Right lobe of liver (tissue), 6 donors: ENCODE results near the gene PLXNA2. TPM values are rescaled to one million over a fixed set of nuclear protein-coding genes. Genes with fewer than 3 reads are reported as not detected.

Experiments
- ATAC-seq, 4 donors: fragments of 200-7000 bp; cut with Tn5 transposase; one replicate each; pipeline ENCODE4 v1.9.1; 2020; ENCODE audit warnings: mild to moderate bottlenecking in 4 of 4, moderate library complexity in 4 of 4
- DNase-seq, 3 donors: peaks; one replicate each; pipeline ENCODE4 v3.0.0-alpha.2; 2020
- H3K27ac ChIP-seq, 3 donors: fragments of 200-600 bp; one replicate each; pipeline ENCODE4 v1.8.0; 2022
- H3K27me3 ChIP-seq, 2 donors: fragments of 200-600 bp; one replicate each; pipeline ENCODE4 v1.8.0; 2022
- H3K36me3 ChIP-seq, 4 donors: fragments of 200-600 bp; sonication (generic) in 1 of 4; one replicate each; pipeline versions ENCODE4 v1.5.1 to v1.8.0; 2017 to 2022; ENCODE audit warnings: control low read depth in 1 of 4
- H3K4me1 ChIP-seq, 4 donors: fragments of 200-600 bp; sonication (generic) in 1 of 4; one replicate each; pipeline versions ENCODE4 v1.5.1 to v1.8.0; 2017 to 2022; ENCODE audit warnings: control low read depth in 1 of 4
- H3K4me3 ChIP-seq, 3 donors: fragments of 200-600 bp; one replicate each; pipeline ENCODE4 v1.8.0; 2022
- H3K9me3 ChIP-seq, 4 donors: fragments of 200-600 bp; sonication (generic) in 1 of 4; one replicate each; pipeline versions ENCODE4 v1.5.1 to v1.8.0; 2017 to 2022; ENCODE audit warnings: control low read depth in 1 of 4
- CTCF ChIP-seq, 4 donors: fragments of 200-600 bp in 3 of 4; fragments of 450-650 bp in 1 of 4; IDR thresholded peaks; one replicate each; pipeline versions ENCODE4 v1.5.1 to v1.8.0; 2016 to 2022; ENCODE audit warnings: antibody characterized with exemption in 4 of 4, mild to moderate bottlenecking in 2 of 4
- POLR2A ChIP-seq: fragments of 450-650 bp; IDR thresholded peaks from one replicate; pipeline ENCODE4 v1.6.1; 2017; ENCODE audit warnings: antibody characterized with exemption, mild to moderate bottlenecking
- WGBS: methylation state at CpG from one replicate; pipeline ENCODE4 v1.1.6; 2018; ENCODE audit warnings: low coverage, low lambda C conversion rate; ENCODE audit not compliant: insufficient coverage; ENCODE audit errors: missing lambda C conversion rate; 5-methylcytosine and 5-hydroxymethylcytosine counted together
- intact Hi-C, 2 donors: fragments of 100-400 bp; cut with DNase I; formaldehyde crosslinking; loops; one replicate each; pipeline versions ENCODE4 v1.11.2 to v1.14.1; 2022
- total RNA-seq, 6 experiments: library from RNA; depleted of rRNA in 2 of 6; stranded (reverse); fragments of >200 nt in 2 of 6; fragmentation: NEBNext Ultra II Directional in 3 of 6; extraction: Animal tissue kit (Norgen Biotek cat#: 25700) in 3 of 6; gene quantifications; one replicate each; pipeline versions ENCODE4 v1.1.0 to v1.2.4, GENCODE V29; 2016 to 2023
- donor health status: DM: no; HTN: yes; CAD: no.
- donor health status: DM: no; HTN: no; CAD: no.
- donor health status: DM: no; HTN: no; CAD: no.
- donor health status: DM: no; HTN: yes; CAD: no.
- donor health status: DM: no; HTN: yes; CAD: no.

Gene PLXNA2
- total RNA-seq, 6 experiments from 2014 or later, result 5.6 to 20.8 (median 9.3) TPM

- TF ChIP-seq CTCF (IDR thresholded peaks at IDR 0.05) (no peak), POLR2A (no peak)
- Histone ChIP-seq H3K4me1 (peaks cover 0 to 7% (median 0%) of the 10 kb centered on the region in 4 donors), H3K27me3 (no peaks in the 10 kb centered on the region), H3K4me3 (no peak overlapping the region), H3K9me3 (no peaks in the 10 kb centered on the region), H3K27ac (no peak overlapping the region), H3K36me3 (no peaks in the 10 kb centered on the region)
- WGBS, result 73% methylated on average over 4 of the region's 5 CpGs
- intact Hi-C loops, result no loop called here
- ATAC-seq, result no peak
- no peak for DNase-seq
Measured at GRCh38 chr1:208134491-208134890, 109.7 kb downstream of the PLXNA2 start.

DNA sequence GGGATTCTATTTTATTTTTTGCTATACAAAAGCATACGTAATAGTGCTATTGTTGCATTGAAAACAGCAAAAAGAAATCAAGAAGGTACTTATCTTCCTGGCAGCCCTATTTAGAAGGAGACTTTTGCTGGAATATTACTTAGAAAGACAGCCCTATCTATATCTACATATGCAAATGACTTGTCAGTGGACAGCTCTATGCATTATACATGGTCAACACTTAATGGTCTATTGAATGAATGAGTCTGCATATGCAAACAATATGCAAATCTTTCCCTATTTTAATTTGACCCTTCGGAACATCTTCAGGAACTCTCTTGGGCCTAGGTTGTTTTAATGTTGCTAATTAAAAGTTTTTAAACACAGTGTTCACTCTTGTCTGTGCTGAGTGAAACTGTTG is 110.8 kb downstream of the PLXNA2 start:
- peaks cover 0 to 7% (median 0%) of the 10 kb centered on the region in 4 donors for H3K4me1 ChIP-seq
- H3K4me3 ChIP-seq, result no peak overlapping the region
- DNase-seq (no peak), ATAC-seq (no peak)
- TF ChIP-seq CTCF (IDR thresholded peaks at IDR 0.05), result no peak
- no peak for TF ChIP-seq POLR2A
- H3K27me3 ChIP-seq, result no peaks in the 10 kb centered on the region
- no peak overlapping the region for H3K27ac ChIP-seq
- WGBS, result 100% methylated on average over 2 of the region's 2 CpGs
- intact Hi-C loops, result no loop called here
- no peaks in the 10 kb centered on the region for H3K9me3 ChIP-seq
- H3K36me3 ChIP-seq, result no peaks in the 10 kb centered on the region

DNA sequence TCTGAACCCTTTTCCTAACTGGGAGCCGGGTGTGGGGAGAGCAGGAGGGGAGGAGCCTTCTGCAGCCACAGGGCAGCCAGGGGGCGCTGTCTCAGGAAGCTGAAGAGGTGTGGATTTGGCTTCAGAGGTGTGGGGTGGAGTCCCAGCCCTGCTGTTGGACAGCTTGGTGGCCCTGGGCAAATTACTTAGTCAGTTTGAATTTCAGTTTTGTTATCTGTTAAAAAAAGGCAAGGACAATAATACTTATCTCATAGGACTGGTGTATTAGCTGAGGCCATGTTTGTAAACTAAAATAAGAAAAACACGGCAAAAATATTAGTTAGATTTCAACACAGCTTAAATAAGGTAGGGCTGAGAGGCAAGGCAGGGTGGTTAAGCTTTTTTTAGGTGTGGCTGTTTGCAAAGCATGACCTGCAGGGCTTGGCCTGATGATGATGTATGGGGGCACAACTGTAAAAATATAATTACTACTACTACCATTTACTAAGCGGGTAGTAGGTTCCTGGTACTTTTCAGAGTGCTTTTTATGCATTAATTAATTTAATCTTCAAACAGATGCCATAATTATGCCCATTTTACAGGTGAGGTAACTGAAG is 111.8 kb downstream of the PLXNA2 start:
- Histone ChIP-seq H3K36me3 (no peaks in the 10 kb centered on the region), H3K27ac (no peak overlapping the region), H3K27me3 (no peaks in the 10 kb centered on the region), H3K4me3 (no peak overlapping the region), H3K4me1 (peaks cover 0 to 7% (median 0%) of the 10 kb centered on the region in 4 donors), H3K9me3 (no peaks in the 10 kb centered on the region)
- ATAC-seq (peak; percentile 97 to 99 (median 99)), DNase-seq (peak; percentile 88 to 90 (median 88))
- intact Hi-C loops, result no loop called here
- WGBS, result 65% methylated on average over 2 of the region's 4 CpGs
- TF ChIP-seq POLR2A (no peak), CTCF (IDR thresholded peaks at IDR 0.05) (peak; percentile 85 to 94 (median 90))

DNA sequence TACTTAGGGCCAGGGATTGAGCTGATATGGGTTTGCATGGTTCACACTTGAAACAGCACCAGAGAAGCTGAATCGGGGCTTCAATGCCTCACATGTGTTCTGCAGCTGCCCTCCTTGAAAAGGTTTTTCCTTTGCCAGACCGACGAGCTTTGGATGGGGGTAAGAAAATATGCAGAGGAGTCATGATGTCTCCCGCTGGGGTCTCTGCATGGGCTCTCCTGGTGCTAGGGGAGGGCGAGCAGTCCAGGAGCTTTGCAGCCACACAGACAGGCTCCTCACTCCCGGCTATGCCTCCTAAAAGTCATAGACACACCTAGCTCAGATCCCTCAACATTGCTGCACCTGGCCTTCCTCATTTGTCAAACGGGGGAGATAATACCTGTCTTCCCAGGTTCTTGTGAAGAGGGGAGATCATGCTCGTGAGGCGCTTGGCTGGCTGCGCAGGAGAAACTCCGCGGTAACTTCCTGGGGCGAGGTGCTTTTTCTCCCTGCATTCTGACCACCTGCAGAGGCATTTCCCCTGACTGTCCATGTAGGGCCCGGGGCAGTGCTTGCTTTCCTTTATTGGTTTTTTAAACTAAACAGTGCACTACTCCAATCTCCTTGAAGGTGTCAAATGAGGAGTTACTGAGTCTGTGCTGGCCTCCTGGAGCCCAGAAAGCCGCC is 112.4 kb downstream of the PLXNA2 start:
- Histone ChIP-seq H3K27me3 (no peaks in the 10 kb centered on the region), H3K27ac (no peak overlapping the region), H3K4me3 (no peak overlapping the region), H3K9me3 (no peaks in the 10 kb centered on the region), H3K4me1 (peaks cover 0 to 7% (median 0%) of the 10 kb centered on the region in 4 donors), H3K36me3 (no peaks in the 10 kb centered on the region)
- 68% methylated on average over 8 of the region's 15 CpGs for WGBS
- no peak for TF ChIP-seq POLR2A
- TF ChIP-seq CTCF (IDR thresholded peaks at IDR 0.05), result no peak
- no peak for DNase-seq
- intact Hi-C loops, result no loop called here
- ATAC-seq, result peak in 1 of 4 donors; percentile 7
